IMR-90 (cell line): Measurements from ENCODE around the gene FTO. TPM values are rescaled to one million over a fixed set of nuclear protein-coding genes. Genes with fewer than 3 reads are reported as not detected.

Experiments
- ATAC-seq: fragments of 200-7000 bp; cut with Tn5 transposase; 2 replicates; pipeline ENCODE4 v1.9.1; 2020; ENCODE audit warnings: low read depth, mild to moderate bottlenecking, moderate library complexity
- BruUV-seq: library from RNA; stranded (reverse); fragments of 400-500 nt; replicated peaks from 2 replicates; lab custom pipeline; 2021; lab: Mats Ljungman, UMichigan
- CTCF ChIA-PET: fragments of 300-600 bp; formaldehyde crosslinking; extraction: SDS; loops from one replicate; lab custom pipeline; 2021; ENCODE audit warnings: antibody characterized with exemption; lab: Yijun Ruan, JAX
- POLR2A ChIA-PET: fragments of 300-600 bp; sonication (Branson Sonifier 250); formaldehyde crosslinking; loops from one replicate; lab custom pipeline; 2022; ENCODE audit warnings: antibody characterized with exemption; ENCODE audit not compliant: unreplicated experiment; lab: Charles Lee
- DNase-seq: peaks from one replicate; pipeline ENCODE4 v3.0.0; 2013
- H2AFZ ChIP-seq: replicated peaks from 2 replicates; pipeline ENCODE3; 2013; ENCODE audit warnings: low read length, mild to moderate bottlenecking; ENCODE audit not compliant: poor library complexity
- H2AK5ac ChIP-seq: 2 replicates; pipeline ENCODE4 v1.6.1; 2013; ENCODE audit warnings: low read depth, low read length, inconsistent platforms
- H2AK9ac ChIP-seq: replicated peaks from 2 replicates; pipeline ENCODE3; 2013; ENCODE audit warnings: mild to moderate bottlenecking, low read depth, low read length, moderate library complexity; ENCODE audit not compliant: poor library complexity
- H2BK120ac ChIP-seq: 2 replicates; pipeline ENCODE4 v1.6.1; 2013; ENCODE audit warnings: low read depth, low read length, inconsistent platforms
- H2BK15ac ChIP-seq: 3 replicates; pipeline ENCODE4 v1.6.1; 2013; ENCODE audit warnings: low read depth, low read length, inconsistent platforms
- H2BK20ac ChIP-seq: 2 replicates; pipeline ENCODE4 v1.6.1; 2013; ENCODE audit warnings: low read depth, mild to moderate bottlenecking, inconsistent platforms, low read length, moderate library complexity
- H2BK5ac ChIP-seq: 2 replicates; pipeline ENCODE4 v1.6.1; 2013; ENCODE audit warnings: mild to moderate bottlenecking, low read depth, low read length, inconsistent platforms; ENCODE audit not compliant: poor library complexity, severe bottlenecking
- H3K14ac ChIP-seq: replicated peaks from 2 replicates; pipeline ENCODE4 v1.6.1; 2013; ENCODE audit warnings: low read depth, low read length, inconsistent platforms
- H3K18ac ChIP-seq: 2 replicates; pipeline ENCODE4 v1.6.1; 2013; ENCODE audit warnings: low read depth, low read length, control low read depth
- H3K23ac ChIP-seq: 2 replicates; pipeline ENCODE4 v1.6.1; 2013; ENCODE audit warnings: low read depth, low read length, inconsistent platforms
- H3K27ac ChIP-seq: 2 replicates; pipeline ENCODE4 v1.5.1; 2013; ENCODE audit warnings: mild to moderate bottlenecking, control low read depth, low read length; ENCODE audit not compliant: insufficient read depth
- H3K27me3 ChIP-seq: 2 replicates; pipeline ENCODE4 v1.6.1; 2013; ENCODE audit warnings: low read length; ENCODE audit not compliant: control insufficient read depth, insufficient read depth
- H3K36me3 ChIP-seq: 2 replicates; pipeline ENCODE4 v1.6.1; 2013; ENCODE audit warnings: low read length, mixed read lengths; ENCODE audit not compliant: control insufficient read depth, insufficient read depth
- H3K4ac ChIP-seq: 2 replicates; pipeline ENCODE4 v1.6.1; 2013; ENCODE audit warnings: low read depth, low read length, inconsistent platforms
- H3K4me1 ChIP-seq: 2 replicates; pipeline ENCODE4 v1.6.1; 2013; ENCODE audit warnings: low read length, mixed read lengths; ENCODE audit not compliant: control insufficient read depth, insufficient read depth
- H3K4me2 ChIP-seq: 2 replicates; pipeline ENCODE4 v1.6.1; 2013; ENCODE audit warnings: low read depth, mild to moderate bottlenecking, control low read depth, low read length, moderate library complexity
- H3K4me3 ChIP-seq: 2 replicates; pipeline ENCODE4 v1.5.1; 2013; ENCODE audit warnings: low read depth, mild to moderate bottlenecking, control low read depth, low read length, moderate library complexity; ENCODE audit not compliant: insufficient read depth
- H3K56ac ChIP-seq: 2 replicates; pipeline ENCODE4 v1.6.1; 2013; ENCODE audit warnings: low read length, inconsistent platforms; ENCODE audit not compliant: insufficient read depth; ENCODE audit errors: extremely low read depth
- H3K79me1 ChIP-seq, 2 experiments: 2 replicates each; pipeline ENCODE4 v1.6.1; 2013; ENCODE audit warnings: low read length in 2 of 2, inconsistent platforms in 1 of 2, low read depth in 1 of 2
- H3K9ac ChIP-seq: 2 replicates; pipeline ENCODE4 v1.6.1; 2013; ENCODE audit warnings: low read depth, low read length, control low read depth
- H3K9me1 ChIP-seq: 2 replicates; pipeline ENCODE4 v1.6.1; 2013; ENCODE audit warnings: low read length, inconsistent platforms; ENCODE audit not compliant: insufficient read depth
- H3K9me3 ChIP-seq: 2 replicates; pipeline ENCODE4 v1.6.1; 2013; ENCODE audit warnings: low read length; ENCODE audit not compliant: control insufficient read depth, insufficient read depth
- H4K20me1 ChIP-seq: 2 replicates; pipeline ENCODE4 v1.6.1; 2013; ENCODE audit warnings: low read length, inconsistent platforms; ENCODE audit not compliant: insufficient read depth
- H4K5ac ChIP-seq: 2 replicates; pipeline ENCODE4 v1.6.1; 2013; ENCODE audit warnings: mild to moderate bottlenecking, low read depth, low read length, control low read depth
- H4K8ac ChIP-seq, 2 experiments: 2 replicates each; pipeline ENCODE4 v1.6.1; 2013; ENCODE audit warnings: low read depth in 2 of 2, low read length in 2 of 2, control low read depth in 1 of 2, inconsistent platforms in 1 of 2
- H4K91ac ChIP-seq: 2 replicates; pipeline ENCODE4 v1.6.1; 2013; ENCODE audit warnings: low read depth, low read length, inconsistent platforms; ENCODE audit not compliant: insufficient read depth
- BHLHE40 ChIP-seq: fragments of 150-350 bp; IDR thresholded peaks from 2 replicates; pipeline ENCODE4 v1.6.1; 2016; ENCODE audit warnings: mild to moderate bottlenecking, low read depth, low read length
- CEBPB ChIP-seq: IDR thresholded peaks from 2 replicates; pipeline ENCODE4 v1.6.1; 2012; ENCODE audit warnings: low read depth, low read length, improper control_type of control experiment
- CHD1 ChIP-seq: IDR thresholded peaks from 2 replicates; pipeline ENCODE4 v1.6.1; 2012; ENCODE audit warnings: low read depth, low read length, improper control_type of control experiment
- FOS ChIP-seq: fragments of 150-350 bp; IDR thresholded peaks from 2 replicates; pipeline ENCODE4 v1.6.1; 2016; ENCODE audit warnings: low read depth, low read length
- MXI1 ChIP-seq: IDR thresholded peaks from 2 replicates; pipeline ENCODE4 v1.6.1; 2012; ENCODE audit warnings: low read depth, mild to moderate bottlenecking, low read length, moderate library complexity, borderline replicate concordance
- POLR2A ChIP-seq: IDR thresholded peaks from 2 replicates; pipeline ENCODE4 v1.6.1; 2012; ENCODE audit warnings: mild to moderate bottlenecking, low read depth, low read length
- RCOR1 ChIP-seq: IDR thresholded peaks from 2 replicates; pipeline ENCODE4 v1.6.1; 2012; ENCODE audit warnings: mild to moderate bottlenecking, low read length, improper control_type of control experiment; ENCODE audit not compliant: insufficient replicate concordance
- RFX5 ChIP-seq: IDR thresholded peaks from 2 replicates; pipeline ENCODE4 v1.8.0; 2012; ENCODE audit warnings: low read depth, mild to moderate bottlenecking, low read length, moderate library complexity
- SMC3 ChIP-seq: fragments of 150-350 bp; IDR thresholded peaks from 2 replicates; pipeline ENCODE4 v1.6.1; 2016; ENCODE audit warnings: low read depth, mild to moderate bottlenecking, antibody characterized with exemption, low read length, moderate library complexity
- WGBS, 2 experiments: methylation state at CpG; one replicate each; pipeline versions ENCODE4 v1.1.5 to v1.1.7; 2013; ENCODE audit warnings: missing lambda C conversion rate in 2 of 2; ENCODE audit not compliant: insufficient read length in 1 of 2; ENCODE audit errors: extremely low coverage in 2 of 2; 5-methylcytosine and 5-hydroxymethylcytosine counted together
- dilution Hi-C: fragments of 300-500 bp; cut with HindIII; formaldehyde crosslinking; loops from one replicate; pipeline ENCODE4 v1.14.3; 2018; ENCODE audit warnings: low sequenced_read_pairs; ENCODE audit not compliant: unreplicated experiment
- in situ Hi-C: fragments of 300-500 bp; cut with MboI; formaldehyde crosslinking; loops from 3 replicates; pipeline ENCODE4 v1.14.3; 2019; ENCODE audit warnings: low sequenced_read_pairs, inconsistent platforms, mixed read lengths
- intact Hi-C: fragments of 100-400 bp; cut with micrococcal nuclease; formaldehyde crosslinking; loops from 2 replicates; pipeline ENCODE4 v1.10.0; 2022
- polyA plus RNA-seq, 3 experiments: library from polyadenylated mRNA; depleted of rRNA; stranded (reverse); fragments of >200 nt; gene quantifications; 2 replicates each; pipeline ENCODE4 v1.2.3, GENCODE V29; 2012; ENCODE audit warnings: low replicate concordance in 1 of 3
- total RNA-seq: library from RNA; depleted of rRNA; stranded (reverse); fragments of >200 nt; gene quantifications from 2 replicates; pipeline ENCODE4 v1.2.3, GENCODE V29; 2012
- TF ChIP-seq, protein P1 (sequence below): conservative IDR thresholded peaks from 2 replicates; pipeline ENCODE4 v1.5.1; 2012; ENCODE audit warnings: mild to moderate bottlenecking, low read depth, low read length, improper control_type of control experiment
- TF ChIP-seq, protein P2 (sequence below): fragments of 150-350 bp; IDR thresholded peaks from 2 replicates; pipeline ENCODE4 v1.6.1; 2016; ENCODE audit warnings: low read depth, mild to moderate bottlenecking, low read length, moderate library complexity, borderline replicate concordance
- TF ChIP-seq, protein P3 (sequence below): fragments of 150-350 bp; IDR thresholded peaks from 2 replicates; pipeline ENCODE4 v1.6.1; 2017; ENCODE audit warnings: mild to moderate bottlenecking, antibody characterized with exemption, low read length, low read depth

FTO gene
- total and polyA plus RNA-seq, 2 of the 4 experiments (the other 2 are of a cell fraction): 70.3 to 132 TPM

DNA sequence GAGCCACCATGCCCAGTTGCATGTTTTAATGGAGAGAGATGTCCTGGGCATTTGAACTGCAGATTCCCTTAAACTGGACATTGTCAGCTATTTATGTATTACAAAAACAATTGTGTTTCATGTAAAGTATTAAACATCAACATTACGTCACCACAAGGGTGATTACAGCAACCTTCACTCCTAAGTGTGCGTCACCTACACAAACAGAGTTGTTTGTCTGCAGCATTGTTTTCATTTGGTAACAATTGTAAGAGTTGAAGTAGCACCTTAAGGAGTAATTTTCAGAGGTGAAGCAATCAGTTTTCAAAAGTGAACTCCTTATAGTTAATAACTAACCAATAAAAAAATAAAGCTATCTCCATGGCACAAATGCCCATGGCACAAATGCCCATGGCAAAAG is 311.2 kb downstream of the FTO start:
- CTCF ChIA-PET: interaction anchor here (0.7 kb wide), 1 partner anchor 146 kb away, joined by 3 read pairs; no protein-coding TSS in a partner anchor

More for the DNA sequence above, 311.2 kb downstream of the FTO start:
- no TSS peak for BruUV-seq
- intact Hi-C loops (no loop called here), in situ Hi-C loops (no loop called here), dilution Hi-C loops (no loop called here)
- no peak overlapping the region for H2AK9ac ChIP-seq
- H2AFZ ChIP-seq: no peak overlapping the region
- H3K27me3 ChIP-seq: no peaks in the 10 kb centered on the region
- no peak for DNase-seq
- no peak overlapping the region for H4K5ac ChIP-seq
- no peak overlapping the region for H2BK15ac ChIP-seq
- TF ChIP-seq FOS (no peak), BHLHE40 (no peak), RFX5 (no peak), RCOR1 (no peak), CHD1 (no peak), CEBPB (no peak), SMC3 (no peak), POLR2A (no peak), MXI1 (no peak)
- TF ChIP-seq, protein P1, sequence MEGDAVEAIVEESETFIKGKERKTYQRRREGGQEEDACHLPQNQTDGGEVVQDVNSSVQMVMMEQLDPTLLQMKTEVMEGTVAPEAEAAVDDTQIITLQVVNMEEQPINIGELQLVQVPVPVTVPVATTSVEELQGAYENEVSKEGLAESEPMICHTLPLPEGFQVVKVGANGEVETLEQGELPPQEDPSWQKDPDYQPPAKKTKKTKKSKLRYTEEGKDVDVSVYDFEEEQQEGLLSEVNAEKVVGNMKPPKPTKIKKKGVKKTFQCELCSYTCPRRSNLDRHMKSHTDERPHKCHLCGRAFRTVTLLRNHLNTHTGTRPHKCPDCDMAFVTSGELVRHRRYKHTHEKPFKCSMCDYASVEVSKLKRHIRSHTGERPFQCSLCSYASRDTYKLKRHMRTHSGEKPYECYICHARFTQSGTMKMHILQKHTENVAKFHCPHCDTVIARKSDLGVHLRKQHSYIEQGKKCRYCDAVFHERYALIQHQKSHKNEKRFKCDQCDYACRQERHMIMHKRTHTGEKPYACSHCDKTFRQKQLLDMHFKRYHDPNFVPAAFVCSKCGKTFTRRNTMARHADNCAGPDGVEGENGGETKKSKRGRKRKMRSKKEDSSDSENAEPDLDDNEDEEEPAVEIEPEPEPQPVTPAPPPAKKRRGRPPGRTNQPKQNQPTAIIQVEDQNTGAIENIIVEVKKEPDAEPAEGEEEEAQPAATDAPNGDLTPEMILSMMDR: no peak
- TF ChIP-seq, protein P2, sequence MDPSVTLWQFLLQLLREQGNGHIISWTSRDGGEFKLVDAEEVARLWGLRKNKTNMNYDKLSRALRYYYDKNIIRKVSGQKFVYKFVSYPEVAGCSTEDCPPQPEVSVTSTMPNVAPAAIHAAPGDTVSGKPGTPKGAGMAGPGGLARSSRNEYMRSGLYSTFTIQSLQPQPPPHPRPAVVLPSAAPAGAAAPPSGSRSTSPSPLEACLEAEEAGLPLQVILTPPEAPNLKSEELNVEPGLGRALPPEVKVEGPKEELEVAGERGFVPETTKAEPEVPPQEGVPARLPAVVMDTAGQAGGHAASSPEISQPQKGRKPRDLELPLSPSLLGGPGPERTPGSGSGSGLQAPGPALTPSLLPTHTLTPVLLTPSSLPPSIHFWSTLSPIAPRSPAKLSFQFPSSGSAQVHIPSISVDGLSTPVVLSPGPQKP: no peak
- TF ChIP-seq, protein P3, sequence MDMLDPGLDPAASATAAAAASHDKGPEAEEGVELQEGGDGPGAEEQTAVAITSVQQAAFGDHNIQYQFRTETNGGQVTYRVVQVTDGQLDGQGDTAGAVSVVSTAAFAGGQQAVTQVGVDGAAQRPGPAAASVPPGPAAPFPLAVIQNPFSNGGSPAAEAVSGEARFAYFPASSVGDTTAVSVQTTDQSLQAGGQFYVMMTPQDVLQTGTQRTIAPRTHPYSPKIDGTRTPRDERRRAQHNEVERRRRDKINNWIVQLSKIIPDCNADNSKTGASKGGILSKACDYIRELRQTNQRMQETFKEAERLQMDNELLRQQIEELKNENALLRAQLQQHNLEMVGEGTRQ: no peak
- no peaks in the 10 kb centered on the region for H3K9me1 ChIP-seq
- no peak for ATAC-seq
- no peak overlapping the region for H2BK120ac ChIP-seq
- no peak overlapping the region for H4K91ac ChIP-seq
- H3K9me3 ChIP-seq: peaks cover 2% of the 10 kb centered on the region; the same call in 1 of the 2 replicates
- H3K27ac ChIP-seq: no peak overlapping the region
- H3K36me3 ChIP-seq: 0 out of 2 replicates have a peak, but pooled peaks cover 1% of the 10 kb centered on the region
- no peak overlapping the region for H3K9ac ChIP-seq
- no peak overlapping the region for H2BK20ac ChIP-seq
- no peak overlapping the region for H3K4ac ChIP-seq
- H4K8ac ChIP-seq: no peak overlapping the region
- no peak overlapping the region for H2BK5ac ChIP-seq
- H3K56ac ChIP-seq: no peak overlapping the region
- no peaks in the 10 kb centered on the region for H3K4me1 ChIP-seq
- H3K4me3 ChIP-seq: no peak overlapping the region
- no peak overlapping the region for H2AK5ac ChIP-seq
- WGBS, 2 experiments: no CpG with 5 or more reads among the region's 2 CpGs
- H3K4me2 ChIP-seq: no peak overlapping the region
- H3K14ac ChIP-seq: no peak overlapping the region
- no peak overlapping the region for H3K18ac ChIP-seq
- H3K23ac ChIP-seq: no peak overlapping the region
- POLR2A ChIA-PET: interaction anchor here (0.5 kb wide), 1 partner anchor 333 kb away, joined by 5 read pairs; no protein-coding TSS in a partner anchor
- H3K79me1 ChIP-seq: no peaks in the 10 kb centered on the region
- H4K20me1 ChIP-seq: no peaks in the 10 kb centered on the region
